ENCODE data around the gene SRP9.

GRCh38 chr1:225735252-225736149 is 42.1 kb upstream of the SRP9 start:
- TF ChIP-seq CTCF (IDR thresholded peaks at IDR 0.05) (peak in 2 of 12 donors; percentile 23), POLR2A (IDR thresholded peaks at IDR 0.05) (no peak)

All from heart left ventricle (tissue), 13 donors.